ENCODE data around the gene OR7A17. TPM values are rescaled to one million over a fixed set of nuclear protein-coding genes. Genes with fewer than 3 reads are reported as not detected.

Gene OR7A17
- total RNA-seq: not detected in 2 replicates

DNA sequence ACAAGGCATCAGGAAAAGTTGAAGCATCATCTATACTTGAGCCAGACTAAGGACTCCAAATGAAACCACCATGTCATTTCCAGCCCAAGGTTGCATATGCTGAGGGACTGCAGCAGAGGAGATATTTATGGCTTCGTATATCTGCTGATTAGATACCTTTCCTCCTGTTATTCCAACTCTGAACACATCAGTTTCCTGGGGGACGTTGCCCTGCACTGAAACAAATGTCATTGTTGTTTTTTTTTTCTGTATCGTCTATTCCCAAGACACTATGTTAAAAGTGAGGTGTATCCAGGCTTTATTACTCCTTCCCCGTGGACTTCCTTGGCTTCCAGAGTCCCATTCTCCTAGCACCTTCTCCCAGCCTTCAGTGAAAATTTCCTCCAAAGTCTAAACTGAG is at the start of gene OR7A17:
TSS of gene OR7A17 (minus strand) at position 101 of the 400 bp plus-strand sequence. CDS start 4,777 bp downstream, outside the sequence.
- no peak for DNase-seq (ENCODE audit: low read depth in 2 of 2)

DNA sequence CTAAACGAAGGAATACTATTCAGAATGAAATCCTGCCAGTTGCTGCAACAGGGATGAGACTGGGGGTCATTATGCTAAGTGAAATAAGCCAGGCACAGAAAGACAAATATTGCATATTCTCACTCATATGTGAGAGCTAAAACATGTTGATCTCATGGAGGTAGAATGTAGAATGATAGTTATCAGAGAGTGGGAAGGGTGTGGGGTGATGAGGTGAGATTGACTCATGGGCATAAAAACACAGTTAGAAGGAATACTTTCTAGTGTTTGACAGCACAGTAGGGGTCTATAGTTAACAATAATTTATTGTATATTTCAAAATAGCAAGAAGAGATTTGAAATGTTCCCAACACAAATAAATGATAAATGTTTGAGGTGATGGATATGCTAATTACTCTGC is 47.6 kb upstream of the OR7A17 start:
- no peak for DNase-seq (ENCODE audit: low read depth in 2 of 2)

DNA sequence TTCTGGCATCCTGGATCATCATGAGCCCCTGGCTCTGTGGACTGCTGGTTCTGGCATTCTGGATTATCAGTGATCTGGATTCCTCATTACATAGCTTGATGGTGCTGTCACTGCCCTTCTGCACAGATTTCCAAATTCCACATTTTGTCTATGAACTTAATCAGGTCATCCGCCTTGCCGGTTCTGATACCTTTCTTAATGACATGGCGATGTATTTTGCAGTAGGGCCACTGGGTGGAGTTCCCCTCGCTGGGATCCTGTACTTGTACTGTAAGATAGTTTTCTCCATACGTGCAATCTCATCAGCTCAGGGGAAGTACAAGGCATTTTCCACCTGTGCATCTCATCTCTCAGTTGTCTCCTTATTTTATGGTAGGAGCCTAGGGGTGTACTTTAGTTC is 30.9 kb upstream of the OR7A17 start:
- no peak for DNase-seq (ENCODE audit: low read depth in 2 of 2)

DNA sequence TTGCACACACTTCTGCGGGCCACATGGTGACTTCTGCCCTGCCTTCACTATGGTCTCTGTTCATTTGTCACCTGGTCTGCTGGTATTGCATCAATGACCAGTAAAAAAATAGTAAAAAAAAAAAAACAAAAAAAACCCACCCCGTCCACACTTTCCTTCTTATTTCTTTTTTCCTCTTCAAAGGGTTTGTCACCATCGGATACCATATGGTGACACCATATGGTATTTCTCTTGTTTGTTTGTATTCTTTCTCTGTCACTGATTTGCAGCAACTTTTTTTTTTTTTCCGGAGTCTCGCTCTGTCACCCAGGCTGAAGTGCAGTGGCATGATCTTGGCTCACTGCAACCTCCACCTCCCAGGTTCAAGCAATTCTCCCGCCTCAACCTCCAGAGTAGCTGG is 29.2 kb upstream of the OR7A17 start:
- DNase-seq (ENCODE audit: low read depth in 2 of 2): no peak

DNA sequence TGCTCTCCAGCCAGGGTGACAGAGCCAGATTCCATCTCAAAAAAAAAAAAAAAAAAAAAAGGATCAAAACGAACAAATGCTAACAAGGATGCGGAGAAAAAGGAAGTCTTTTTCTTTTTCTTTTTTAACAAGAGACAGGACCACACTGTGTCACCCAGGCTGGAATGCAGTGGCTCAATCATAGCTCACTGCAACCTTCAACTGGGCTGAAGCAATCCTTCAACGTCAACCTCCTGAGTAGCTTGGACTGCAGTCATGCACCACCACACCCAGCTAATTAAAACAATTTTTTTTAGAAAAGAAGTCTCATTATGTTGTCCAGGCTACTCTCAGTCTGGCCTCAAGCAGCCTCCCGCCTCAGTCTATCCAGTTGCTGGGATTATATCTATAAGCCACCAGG is 20.8 kb upstream of the OR7A17 start:
- no peak for DNase-seq (ENCODE audit: low read depth in 2 of 2)

DNA sequence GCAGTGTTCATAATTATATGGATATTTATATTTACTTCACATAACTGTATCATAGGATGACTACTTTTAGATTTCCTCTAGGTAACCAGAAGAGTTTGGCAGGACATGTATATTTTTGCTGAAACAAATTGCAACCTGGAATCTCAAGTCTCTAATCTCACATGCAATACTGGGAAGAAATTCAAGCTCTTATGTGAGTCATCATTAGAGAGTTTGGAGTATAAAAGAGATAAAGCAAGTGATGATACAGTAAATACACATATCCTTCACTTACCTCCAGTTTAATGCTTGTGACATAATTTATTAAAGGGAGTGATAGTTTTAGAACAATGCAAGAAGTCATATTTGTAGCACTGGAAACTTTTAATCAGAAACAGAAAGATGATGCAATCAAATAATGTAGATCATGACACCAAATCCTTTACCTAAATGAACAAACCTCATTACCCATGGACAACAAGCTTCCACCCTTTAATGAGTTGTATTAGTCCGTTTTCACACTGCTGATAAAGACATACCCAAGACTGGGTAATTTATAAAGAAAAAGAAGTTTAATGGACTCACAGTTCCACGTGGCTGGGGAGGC is 15.8 kb upstream of the OR7A17 start:
- no peak for DNase-seq (ENCODE audit: low read depth in 2 of 2)

DNA sequence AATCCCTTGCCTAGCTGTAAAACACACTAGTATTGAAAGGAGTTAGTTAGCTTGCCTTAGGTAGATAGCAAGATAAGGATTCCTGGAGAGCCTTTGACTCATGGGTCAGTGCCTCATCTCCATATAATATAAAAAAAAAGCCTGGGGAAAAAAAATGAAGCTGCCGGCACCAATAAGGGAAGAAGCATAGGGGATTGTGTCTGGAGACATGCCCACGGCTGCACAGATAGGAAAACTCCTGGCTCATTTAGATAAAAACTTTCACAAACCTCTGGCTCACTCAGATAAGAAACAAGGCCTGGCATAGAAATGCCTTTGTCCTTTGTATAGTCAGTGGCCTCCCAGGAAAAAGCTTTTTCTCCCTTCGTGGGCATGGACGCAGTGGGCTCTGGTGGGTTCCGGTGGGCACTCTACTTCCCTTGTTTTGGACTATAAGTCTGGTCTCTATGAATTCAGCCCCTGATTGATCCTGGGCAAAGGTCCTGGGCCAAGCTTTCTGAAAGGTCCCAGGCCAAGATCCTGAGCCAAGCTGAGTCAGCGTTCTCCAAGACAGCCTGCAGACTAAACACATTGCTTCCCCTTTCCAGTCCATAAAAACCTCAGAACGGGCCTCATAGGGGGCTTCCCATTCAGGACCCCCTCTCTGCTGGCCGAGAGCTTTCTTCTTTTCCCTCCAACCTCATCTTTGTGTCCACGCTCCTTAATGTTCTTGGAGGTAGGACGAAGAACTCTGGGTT is 4.9 kb upstream of the OR7A17 start:
- DNase-seq (ENCODE audit: low read depth in 2 of 2): no peak

DNA sequence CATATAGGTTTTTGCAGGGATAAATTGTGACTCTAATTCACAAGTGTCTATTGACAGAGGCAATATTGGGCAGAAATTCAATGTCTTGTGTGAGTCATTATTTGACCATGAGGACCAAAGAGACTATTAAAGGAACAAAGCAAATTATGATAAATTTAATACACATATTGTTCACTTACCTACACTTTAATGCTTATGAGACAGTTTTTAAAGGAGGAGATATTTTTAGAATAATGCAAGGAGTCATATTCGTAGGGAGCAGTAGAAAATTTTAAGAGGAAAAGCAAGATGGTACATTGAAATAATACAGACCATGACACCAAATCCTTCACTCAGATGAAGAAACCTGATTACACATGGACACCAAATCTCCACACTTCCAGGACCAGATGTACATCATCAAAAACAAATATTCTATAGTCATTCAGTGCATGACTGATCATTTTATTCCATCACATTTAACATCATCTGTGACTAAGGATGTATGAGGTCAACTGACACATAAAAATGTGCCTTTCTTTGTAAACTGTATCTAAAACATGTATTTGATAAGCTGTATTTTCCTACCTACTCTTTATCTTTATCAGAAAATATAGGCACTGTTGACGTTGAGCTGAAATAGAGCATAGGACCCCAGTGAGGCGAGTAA is 4.2 kb upstream of the OR7A17 start:
- no peak for DNase-seq (ENCODE audit: low read depth in 2 of 2)

DNA sequence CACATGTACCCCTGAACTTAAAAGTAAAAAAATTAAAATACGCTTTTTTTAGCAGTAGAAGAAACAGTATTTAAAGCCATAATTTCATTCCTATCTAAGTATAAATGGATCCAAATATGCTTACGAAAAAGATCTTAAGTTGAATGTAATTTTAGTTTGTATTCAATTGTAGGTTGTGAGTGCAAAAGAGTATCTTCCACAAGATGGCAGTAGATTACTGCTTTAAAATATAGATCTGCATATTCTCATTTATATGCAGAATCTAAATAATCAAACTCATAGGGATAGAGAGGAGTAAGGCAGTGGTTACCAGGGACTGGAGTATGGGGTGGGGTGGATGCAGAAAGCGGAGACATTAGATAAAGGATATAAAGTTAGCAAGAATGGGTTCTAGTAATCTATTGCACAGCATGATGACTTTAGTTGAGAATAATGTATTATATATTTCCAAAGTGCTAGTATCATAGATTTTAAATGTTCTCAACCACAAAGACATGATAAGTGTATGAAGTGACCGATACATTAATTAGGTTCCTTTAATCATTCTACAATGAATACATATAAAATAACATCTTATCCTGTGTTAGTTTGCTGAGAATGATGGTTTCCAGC is 14.2 kb downstream of the OR7A17 start:
- peak; percentile 17 to 21 for DNase-seq (ENCODE audit: low read depth in 2 of 2)

DNA sequence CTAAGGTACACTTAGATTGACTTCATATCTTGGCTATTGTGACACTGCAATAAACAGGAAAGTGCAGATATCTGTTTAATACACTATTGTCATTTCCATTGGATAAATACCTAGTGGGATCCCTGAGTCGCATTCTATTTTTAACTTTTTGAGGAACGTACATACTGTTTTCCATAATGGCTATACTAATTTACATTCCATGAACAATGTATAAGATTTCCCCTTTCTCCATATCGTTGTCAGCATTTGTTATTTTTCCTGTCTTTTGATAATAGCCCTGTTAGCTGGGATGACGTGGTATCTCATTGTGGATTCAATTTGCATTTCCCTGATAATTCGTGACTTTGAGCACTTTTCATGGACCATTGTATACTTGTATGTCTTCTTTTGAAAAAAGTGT is 17.4 kb downstream of the OR7A17 start:
- no peak for DNase-seq (ENCODE audit: low read depth in 2 of 2)

DNA sequence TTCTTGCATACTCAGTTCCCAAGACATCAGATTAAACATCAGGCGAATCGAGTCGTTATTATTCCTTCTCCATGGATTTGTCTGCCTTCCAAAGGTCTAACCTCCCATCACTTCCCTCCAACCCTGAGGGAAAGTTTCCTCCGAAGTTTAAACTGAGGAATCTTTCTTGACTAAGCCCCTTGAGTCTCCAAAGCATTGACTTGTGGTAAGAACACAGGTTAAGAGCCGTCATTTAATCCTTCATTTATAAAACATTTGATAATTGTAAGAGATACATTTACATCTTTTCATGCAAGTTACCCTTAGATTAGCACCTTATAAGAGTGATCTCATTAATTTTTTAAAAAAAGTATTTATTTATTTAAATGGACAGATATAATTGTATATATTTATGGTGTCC is 37.1 kb downstream of the OR7A17 start, which contains the start of gene OR7A10:
TSS of gene OR7A10 (minus strand) at position 101 of the 400 bp plus-strand sequence. CDS start 7,045 bp downstream, outside the sequence.
- DNase-seq (ENCODE audit: low read depth in 2 of 2): no peak

DNA sequence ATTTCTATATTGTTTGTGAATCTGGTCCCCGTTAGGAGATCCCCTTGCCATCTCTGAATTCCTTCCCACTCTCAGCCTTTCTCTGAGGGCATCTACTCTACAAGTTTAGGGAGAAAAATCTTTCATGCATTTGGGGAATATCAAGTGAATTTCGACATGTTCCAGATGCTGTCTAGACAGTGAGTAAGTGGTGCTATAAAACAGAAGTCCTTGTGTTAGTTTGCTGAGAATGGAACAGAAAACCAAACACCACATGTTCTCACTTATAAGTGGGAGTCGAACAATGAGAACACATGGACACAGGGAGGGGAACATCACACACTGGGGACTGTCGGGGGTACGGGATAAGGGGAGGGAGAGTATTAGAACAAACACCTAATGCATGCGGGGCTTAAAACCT is 42.4 kb downstream of the OR7A17 start:
- DNase-seq (ENCODE audit: low read depth in 2 of 2): no peak

DNA sequence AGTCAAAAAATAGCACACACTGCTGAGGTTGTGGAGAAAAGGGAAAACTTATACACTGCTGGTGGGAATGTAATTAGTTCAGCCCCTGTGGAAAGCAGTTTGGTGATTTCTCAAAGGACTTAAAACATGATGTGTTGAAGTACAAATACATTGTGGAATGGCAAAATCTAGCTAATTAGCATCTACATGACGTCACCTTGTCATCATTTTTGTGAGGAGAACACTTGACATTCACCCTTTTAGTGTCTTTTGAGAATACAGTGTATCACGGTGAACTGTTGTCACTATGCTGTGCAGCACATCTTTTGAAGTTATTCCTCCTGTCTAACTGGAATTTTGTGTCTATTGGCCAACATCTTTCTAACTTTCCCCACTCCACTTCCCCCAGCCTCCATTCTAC is 42.8 kb downstream of the OR7A17 start:
- DNase-seq (ENCODE audit: low read depth in 2 of 2): no peak

DNA sequence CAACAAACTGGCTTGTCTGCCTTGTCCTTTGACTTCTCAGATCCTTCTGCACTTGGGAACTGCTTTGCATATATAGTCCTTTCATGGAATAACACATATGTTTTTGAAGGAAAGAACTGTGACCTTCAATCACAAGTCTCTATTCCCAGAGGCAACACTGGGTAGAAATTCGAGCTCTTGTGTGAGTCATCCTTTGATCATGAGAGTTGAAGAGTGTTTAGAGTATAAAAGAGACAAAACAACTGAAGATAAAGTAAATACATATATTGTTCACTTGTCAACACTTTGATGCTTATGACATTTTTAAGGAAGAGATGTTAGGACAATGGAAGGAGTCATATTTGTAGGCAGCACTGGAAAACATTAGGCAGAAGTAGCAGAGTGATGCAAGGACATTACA is 45.7 kb downstream of the OR7A17 start:
- DNase-seq (ENCODE audit: low read depth in 2 of 2): no peak

DNA sequence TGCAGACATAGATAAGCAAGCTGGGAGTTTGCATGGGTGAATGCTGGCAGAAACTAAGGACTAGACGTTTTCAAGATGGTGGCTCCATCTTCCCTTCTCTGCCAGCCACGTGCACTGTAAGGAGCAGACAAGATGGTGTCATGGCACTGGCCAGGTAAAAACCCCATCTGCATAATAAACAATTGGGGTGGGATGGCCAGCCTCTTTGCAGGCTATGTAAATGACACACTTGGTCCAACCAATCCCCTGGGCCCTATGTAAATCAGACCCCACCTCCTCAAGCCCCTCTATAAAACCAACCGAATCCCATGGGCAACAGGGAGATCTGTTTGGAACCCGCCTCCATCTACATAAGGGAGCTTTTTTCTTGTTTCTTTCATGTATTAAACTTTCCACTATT is 48.5 kb downstream of the OR7A17 start:
- DNase-seq (ENCODE audit: low read depth in 2 of 2): no peak

DNA sequence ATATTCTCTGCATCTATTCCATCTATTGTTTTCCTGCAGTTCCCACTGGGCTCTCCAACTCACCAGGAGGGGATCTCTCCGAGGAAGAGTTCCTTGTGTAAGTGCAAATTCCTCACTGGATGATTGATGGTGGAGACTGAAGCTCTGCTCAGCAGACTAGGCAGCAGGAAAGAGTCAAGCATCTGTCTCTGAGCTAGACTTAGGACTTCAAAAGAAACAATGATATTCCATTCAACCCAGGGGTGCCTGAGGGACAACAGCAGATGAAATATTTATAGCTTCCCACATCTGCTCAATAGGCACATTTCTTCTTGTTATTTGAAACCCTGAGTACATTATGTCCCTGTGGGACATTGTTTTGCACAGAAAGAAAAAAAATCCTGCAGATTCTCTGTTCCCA is 50.9 kb downstream of the OR7A17 start, which contains the start of the genes OR7A5 and OR7C1:
TSS of gene OR7A5 (minus strand) at position 175 of the 400 bp plus-strand sequence. CDS start 6,944 bp downstream, outside the sequence.
TSS of gene OR7C1 (minus strand) at position 175 of the 400 bp plus-strand sequence. CDS start 35,049 bp downstream, outside the sequence.
- DNase-seq (ENCODE audit: low read depth in 2 of 2): no peak

DNA sequence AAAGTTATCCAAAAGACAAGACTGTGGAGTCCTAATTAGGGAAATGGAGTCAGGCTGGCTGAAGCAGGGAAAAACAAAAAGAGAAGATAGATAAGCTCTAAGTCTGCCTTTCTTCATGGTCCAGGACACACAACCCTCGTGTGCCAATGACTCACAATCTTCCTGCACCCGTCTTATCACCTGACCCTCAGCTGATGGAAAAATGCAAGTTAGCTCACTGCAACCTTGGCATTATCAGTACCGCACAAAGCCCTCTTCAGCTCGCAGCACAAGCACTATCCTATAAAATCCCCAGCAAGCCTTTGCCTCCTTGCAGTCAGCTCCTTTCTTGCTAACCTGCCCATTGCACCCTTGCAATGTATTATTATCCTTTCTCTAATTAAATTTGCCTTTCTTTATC is 55.2 kb downstream of the OR7A17 start:
- DNase-seq (ENCODE audit: low read depth in 2 of 2): no peak

Other genes with a start within 250 kb of the OR7A17 start
- gene ADGRE3, start 211.3 kb downstream of the OR7A17 start, total RNA-seq: not detected in 2 replicates
- 5.7 and 8.7 TPM in 2 replicates for gene ZNF333, start 196.1 kb downstream of the OR7A17 start, total RNA-seq
- under 0.01 and 0.60 TPM in 2 replicates for gene ADGRE2, start 107.6 kb downstream of the OR7A17 start, total RNA-seq
- gene OR7A5, start 50.9 kb downstream of the OR7A17 start, total RNA-seq: not detected in 2 replicates
- gene OR7C1, start 50.9 kb downstream of the OR7A17 start, total RNA-seq: not detected in 2 replicates
- not detected in 2 replicates for gene OR7A10, start 37.2 kb downstream of the OR7A17 start, total RNA-seq
- not detected in 2 replicates for gene OR7C2, start 55.4 kb upstream of the OR7A17 start, total RNA-seq
- gene SLC1A6, start 93.7 kb upstream of the OR7A17 start, total RNA-seq: not detected in 2 replicates
- not detected in 2 replicates for gene CASP14, start 163.3 kb upstream of the OR7A17 start, total RNA-seq
- not detected in 2 replicates for gene OR1I1, start 196.1 kb upstream of the OR7A17 start, total RNA-seq
- 8.3 and 14.3 TPM in 2 replicates for gene SYDE1, start 221.3 kb upstream of the OR7A17 start, total RNA-seq

Data from lung microvascular endothelial cell (primary cell).